CD4-positive, alpha-beta T cell treated with Interleukin-15 for 4 hours (primary cell): ENCODE measurements around the gene DOC2A.

Experiments used
- DNase-seq: peaks from one replicate; pipeline ENCODE4 v3.0.0-alpha.2; 2020; ENCODE audit warnings: low spot score

The DOC2A gene

DNA sequence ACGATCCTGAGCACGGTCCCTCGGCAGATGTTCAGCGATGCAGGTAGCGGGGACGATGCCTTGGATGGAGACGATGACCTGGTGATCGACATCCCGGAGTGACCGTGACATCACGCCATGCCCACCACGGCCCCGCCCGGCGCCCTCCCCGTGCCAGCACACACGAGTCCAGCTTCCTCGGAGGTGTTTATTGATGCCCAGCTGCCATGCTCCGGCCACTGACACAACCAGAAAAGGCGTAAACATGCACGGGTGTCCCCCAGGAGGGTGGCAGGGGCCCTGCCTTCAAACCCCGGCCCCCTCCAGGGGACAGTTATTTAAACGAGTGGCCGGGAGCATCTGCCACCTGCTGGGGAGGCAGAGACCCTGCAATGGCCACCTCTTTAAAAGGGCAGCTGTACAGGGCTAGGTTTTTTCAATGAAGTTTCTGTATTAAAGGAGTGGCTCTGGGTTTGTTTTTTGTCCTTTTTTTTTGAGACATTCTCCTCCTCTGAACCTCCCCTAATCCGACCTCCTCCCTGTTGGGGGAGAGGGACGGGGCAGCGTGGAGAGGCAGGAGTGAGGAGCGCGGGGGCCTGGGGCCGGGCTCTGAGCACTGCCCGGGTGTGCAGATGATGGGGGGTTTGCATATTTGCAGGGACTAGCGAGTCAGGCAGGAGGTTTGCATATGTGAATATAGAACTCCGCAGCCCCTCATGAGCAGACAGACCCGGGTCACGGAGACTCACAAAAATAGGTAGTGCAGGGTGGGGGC lies 5.3 kb downstream of the DOC2A start:
- DNase-seq: peak; percentile 46

DNA sequence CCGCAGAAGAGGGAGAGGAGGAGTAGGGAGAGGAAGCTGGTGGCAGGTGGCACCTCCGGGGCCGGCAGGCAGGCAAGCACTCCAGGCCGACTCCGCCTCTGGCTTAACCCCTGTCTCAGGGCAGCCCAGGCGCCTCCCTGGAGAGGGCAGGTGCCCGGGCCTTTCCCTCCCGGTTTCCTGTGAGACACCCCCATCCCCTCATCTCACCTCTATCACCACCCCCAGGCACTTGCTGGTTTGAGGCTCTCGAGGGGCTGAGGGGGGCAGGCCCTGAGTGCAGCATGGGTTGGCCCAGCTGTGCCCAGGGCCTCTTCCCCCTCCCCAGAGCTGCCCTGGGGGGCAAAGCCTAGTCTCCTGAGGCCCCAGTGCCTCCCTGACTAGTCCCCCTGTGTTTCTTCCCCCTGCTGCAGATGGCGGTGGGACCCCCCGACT lies 6.0 kb downstream of the DOC2A start:
- DNase-seq: no peak

DNA sequence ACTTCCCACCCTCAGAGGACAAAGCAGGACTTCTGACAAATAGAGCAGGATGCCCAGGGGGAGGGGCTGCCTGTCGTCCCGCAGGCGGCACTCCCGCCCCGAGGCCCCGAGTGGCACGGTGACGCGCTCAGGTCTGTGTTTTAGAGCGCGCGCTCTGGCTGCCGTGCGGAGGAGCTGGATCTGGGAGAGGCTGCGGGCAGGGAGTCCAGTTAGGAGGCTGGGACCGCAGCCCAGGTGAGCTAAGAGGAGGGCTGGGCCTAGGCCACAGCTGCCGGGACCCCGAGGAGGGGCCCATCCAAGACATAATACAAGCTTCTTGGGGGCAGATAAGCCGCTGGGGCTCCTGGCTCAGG lies 6.4 kb downstream of the DOC2A start:
- no peak for DNase-seq

DNA sequence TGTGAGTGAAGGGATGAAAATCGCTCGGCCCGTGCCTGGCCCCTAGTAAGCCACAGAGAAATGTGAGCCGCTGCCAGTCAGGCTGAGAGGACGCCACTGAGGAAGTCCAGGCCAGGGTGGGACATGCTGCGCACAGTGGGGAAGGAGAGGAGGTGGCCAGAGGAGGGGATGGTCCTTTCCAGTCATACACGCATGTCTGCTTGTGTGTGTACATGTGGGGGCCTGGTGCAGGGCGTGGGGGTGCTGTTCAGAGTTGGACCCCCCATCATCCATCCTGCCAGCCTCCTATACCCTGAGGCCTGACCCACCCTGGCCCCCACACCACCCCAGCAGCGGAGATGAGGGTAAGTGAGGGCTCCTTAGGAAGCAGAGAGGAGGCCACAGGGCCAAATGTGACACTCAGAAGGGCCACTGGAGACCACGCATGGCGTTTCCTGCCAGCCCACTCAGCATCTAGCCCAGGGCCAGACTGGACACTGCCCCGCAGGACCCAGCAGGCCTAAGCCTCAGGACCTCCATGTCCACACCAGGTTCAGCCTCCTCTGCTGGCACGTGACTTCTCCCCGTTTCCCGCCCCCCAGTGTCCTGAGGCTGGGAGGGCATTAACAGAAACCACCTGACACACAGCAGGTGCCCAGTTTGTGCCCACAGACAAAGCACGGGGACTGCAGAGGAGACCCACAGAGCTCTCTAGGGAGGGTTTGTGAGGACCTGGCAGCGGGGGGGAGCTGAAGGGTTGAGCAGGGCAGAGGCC lies 7.0 kb downstream of the DOC2A start:
- no peak for DNase-seq

DNA sequence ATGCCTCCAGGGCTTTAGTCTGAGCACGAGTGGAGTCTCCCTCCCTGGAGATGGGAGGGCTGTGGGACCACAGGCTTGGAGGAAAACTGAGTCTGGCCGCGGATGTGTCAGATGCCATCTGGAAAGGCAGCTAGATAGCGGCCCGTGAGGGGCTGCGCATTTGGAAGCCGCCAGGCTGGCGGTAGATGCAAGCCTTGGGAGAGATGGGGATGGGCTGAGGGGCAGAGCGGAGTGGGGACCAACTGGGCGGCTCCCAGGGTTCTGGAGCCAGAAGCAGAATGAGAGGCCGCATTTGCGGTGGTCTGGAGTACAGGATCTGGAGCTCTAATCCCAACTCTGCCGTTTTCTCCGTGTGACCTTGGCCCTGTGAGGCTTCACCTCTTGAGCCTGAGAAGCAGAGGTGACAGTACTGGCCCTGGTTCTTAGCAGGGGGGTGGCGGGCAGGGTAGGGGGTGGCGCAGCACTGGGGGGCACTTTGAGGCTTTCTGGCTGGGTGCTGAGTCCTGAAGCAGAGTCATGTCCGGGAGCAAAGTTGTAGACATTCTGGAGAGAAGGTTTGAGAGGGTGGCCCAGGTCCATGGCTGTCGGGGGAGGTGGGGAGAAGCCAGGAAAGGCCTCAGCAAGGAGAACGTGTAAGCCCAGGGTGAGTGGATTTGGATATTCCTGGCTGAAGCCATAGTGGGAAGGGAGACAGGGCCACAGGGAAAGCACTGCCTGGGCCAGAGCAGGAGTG lies 8.0 kb downstream of the DOC2A start:
- DNase-seq: no peak

DNA sequence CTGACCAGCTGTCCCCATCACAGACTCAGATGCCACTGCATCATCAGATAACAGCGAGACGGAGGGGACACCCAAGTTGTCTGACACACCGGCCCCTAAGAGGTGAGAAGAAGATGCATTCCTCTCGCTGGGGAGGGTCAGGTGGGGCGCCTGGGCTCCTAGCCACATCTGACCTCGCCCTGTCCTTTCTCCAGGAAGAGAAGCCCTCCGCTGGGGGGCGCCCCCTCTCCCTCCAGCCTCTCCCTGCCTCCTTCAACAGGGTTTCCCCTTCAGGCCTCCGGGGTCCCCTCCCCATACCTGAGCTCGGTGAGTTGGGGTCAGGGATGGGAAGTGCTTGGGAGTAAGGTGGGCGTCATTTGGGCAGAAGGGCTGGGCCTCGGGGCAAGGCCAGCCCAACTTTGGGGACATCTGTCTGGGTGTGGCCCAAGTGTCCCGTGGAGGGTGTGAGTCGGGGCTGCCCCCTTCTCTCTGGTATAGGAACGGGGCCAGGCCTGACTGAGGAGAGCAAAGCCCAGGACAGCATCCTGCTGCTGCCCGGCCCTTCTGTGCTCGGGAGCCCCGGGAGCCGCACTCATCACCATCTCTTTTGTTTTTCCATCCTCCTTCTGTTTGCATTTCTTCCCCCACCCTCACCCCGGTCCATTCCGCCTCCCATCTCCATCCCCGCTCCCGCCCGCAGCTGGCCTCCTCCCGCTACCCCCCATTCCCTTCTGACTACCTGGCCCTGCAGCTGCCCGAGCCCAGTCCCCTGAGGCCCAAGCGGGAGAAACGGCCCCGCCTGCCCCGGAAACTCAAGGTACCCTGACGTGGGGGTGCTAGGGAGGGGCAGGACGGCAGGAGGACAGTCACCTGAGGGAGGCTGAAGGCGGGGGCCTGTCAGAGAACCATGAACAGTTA lies 9.8 kb downstream of the DOC2A start:
- DNase-seq: no peak

DNA sequence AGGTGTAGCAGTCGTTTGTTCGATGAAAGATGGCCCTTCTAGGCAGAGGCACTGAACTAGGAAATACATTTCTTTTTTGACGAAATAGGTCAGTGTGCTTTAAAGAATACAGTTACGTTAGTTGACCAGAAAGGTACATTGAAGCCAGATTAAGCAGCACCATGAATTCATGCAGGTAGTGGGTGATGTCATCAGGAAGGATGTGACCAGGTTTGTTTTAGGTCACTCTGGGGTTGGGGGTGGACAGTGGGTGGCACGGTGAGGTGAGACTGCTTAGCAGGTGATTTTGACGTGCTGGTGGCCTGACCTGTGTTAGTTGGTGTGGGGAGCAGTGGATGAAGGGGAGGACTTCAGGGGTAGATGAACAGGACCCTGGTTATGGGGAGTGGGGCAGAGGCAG lies 11.2 kb downstream of the DOC2A start:
- no peak for DNase-seq

DNA sequence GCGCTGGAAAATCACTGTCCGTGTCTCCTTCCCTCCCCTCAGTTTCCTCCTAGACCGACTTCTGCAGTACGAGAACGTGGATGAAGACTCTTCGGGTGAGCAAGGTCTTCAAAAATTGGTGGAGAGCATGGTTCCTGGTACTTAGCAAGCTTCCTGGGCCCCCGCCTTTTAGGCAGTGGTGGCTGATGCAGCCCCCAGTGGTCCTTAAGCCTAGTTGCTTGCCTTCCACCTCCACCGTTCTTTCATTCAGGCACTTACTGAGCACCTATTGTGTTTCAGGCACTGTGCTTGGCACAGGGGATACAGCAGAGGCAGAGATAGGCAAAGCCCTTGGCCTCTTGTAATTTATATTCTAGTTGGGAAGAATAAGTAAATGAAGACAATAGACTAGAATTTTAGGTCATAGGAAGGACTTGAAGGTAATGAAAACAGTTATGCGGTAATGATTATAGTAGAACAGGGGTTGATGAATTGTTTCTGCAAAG lies 14.0 kb downstream of the DOC2A start:
- no peak for DNase-seq

DNA sequence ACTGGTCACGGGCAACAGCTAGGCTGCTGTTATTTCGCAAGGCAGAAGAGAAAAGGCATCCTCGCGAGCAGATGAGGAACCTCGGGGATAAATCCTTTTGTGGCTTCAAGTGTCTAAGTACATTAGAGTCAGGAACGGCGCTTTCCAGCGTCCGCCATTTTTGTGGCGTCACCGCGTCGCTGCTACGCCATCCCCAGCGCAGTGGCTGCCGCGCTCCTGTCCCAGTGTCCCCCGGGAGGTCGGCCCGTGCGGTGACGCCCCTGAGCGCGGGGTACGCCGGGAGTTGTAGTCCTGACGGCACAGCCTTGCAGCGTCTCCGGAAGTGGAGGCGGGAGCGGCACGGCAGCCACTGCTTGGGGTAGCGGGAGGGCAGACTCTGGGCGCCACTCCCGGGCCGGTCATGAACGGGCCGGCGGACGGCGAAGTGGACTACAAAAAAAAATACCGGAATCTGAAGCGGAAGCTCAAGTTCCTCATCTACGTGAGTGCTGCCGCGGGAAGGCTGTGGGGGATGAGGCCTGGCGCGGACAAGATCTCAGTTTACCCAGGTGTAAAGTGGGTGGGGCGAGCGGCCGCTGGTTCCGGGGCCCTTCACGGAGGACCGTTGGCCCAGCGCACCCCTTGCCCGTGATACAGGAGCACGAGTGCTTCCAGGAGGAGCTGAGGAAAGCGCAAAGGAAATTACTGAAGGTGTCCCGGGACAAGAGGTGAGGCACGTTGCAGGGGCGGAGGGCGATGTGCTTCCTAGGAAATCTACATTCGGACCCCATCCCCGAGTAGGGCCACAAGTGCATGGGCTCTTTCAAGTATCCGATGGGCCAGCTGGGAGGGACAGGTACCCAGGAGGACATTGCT lies 14.7 kb downstream of the DOC2A start, which contains the start of gene INO80E:
Gene INO80E, plus strand, starts transcription at position 331 of the 855 bp plus-strand sequence. Its CDS starts 70 bp downstream, at position 401.
- peak; percentile 98 for DNase-seq

DNA sequence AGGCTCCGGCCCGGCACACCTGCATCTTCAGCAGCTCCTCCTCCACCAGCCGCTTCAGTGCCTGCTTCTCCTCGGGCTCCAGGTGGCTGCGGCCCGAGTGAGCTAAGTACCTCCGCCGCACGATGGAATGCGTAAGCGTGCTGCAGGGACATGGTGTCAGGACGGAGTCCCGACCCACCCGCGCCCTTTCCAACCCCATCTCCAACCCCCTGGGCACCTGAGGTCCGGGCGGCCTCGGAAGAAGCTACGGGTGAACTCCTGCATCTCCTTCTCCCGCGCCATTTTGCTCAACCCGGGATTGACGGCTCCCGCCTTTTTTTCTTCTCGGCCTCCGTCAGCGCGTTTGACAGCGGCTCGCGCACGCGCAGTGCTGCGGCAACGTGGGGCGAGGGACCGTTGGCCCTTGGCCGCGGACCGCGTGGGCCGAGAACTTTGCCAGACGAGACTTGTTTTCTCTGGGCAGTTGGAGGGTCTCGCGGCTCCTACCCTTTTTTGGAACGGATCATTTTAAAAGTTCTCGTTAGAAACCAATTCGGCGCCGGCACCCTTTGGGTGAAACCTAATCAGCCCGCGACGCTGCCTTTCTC lies 15.4 kb downstream of the DOC2A start, which contains the start of gene HIRIP3:
Gene HIRIP3, minus strand, starts transcription at position 294 of the 587 bp plus-strand sequence. Its CDS starts 12 bp downstream, at position 282.
- peak; percentile 85 for DNase-seq

DNA sequence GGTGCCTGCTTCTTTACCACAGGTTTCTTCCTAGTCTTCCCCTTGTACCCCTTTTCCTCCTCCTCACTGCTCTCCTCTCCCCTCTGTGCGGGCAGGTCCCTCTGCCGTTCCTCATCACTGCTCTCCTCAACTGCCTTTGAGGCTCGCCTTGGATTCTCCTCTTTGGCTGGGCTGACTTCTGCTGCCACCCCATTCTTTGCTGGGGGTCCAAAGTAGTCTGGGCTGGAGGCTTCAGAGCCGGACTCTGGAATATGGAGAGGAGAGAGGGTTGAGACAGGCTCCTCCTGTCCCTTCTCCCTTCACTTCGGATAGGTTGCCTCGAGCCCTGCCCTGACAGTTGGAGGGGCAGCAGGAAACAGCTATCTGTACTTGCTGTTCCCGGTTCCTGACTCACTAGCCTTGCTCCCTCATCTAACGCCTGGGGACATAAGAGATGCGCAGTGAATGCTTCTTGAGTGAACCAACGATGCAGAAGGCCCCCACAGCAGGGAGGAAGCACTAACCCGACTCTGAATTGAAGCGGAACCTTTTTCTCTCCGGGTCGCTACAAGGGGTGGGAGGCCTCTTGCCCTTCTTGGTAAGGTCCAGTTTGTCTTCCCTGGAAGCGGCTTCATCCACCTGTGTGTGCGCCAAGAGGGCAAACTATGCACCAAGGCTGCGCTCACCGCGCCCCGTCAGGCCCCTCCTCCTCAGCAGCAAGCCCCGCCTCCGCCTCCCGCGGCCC lies 16.1 kb downstream of the DOC2A start:
- DNase-seq: peak; percentile 71

DNA sequence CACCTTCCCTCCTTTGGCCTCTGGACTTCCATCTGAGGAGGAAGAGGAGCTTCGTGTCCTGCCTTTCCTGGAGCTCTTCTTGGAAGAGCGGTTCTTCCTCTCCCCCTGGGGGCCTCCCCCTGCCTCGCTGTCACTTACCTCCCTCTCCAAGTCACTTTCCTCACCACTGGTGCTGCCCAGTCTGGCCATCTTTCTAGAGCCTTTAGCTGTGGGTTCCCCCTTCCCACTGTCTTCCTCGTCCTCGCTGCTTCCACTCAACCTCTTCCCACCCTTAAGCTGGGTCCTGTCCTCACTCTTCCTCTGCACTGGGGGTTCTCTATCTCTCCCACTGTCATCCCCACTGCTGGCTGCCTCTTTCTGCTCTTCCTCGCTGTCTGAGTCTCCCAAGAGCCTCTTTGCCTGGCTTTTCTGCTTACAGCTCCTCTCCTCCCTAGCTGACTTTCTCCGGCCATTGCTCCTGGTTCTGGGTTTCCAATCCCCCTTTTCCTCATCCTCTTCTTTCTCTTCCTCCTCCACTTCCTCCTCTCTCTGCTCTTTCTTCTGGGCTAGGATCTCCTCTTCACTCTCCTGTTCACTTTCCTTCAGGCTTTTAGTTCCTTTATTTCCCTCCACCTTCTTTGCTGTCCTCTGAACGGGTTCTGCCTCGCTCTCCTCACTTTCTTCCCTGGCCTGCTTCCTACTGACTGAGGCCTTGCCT lies 16.8 kb downstream of the DOC2A start:
- DNase-seq: no peak

DNA sequence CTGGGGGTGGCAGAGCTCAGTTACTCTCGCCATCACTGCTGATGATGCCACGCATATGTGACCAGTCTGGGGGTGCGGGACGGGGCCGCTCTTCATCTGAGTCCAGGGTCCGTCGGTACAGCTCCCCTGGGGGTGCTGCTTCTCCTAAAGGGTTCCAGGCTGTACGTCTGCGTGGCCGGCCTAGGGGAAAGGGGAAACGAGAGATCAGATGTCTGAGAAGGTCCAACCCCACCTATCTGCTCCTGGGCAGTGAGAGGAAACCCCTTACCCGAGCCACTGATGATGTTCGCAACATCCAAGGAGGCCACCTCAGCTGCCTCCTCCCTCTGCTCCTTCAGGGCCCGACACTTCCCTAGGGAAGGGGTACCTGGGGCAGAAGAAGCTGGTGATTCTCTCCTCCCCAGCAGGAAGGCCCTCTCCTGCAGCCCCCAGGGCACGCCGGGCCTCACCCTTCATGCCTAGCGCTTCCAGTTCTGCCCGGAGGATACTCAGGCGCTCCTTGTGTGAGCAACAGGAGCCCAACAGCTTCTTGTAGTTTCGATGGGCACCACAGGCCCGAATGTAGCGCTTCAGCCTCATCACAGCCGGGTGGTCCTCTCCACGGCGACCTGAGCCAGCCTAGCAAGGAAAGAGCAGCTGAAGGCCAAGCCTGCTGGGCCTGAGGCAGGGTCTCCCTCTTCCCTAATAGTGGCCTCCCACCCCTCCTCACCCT lies 17.5 kb downstream of the DOC2A start:
- no peak for DNase-seq

DNA sequence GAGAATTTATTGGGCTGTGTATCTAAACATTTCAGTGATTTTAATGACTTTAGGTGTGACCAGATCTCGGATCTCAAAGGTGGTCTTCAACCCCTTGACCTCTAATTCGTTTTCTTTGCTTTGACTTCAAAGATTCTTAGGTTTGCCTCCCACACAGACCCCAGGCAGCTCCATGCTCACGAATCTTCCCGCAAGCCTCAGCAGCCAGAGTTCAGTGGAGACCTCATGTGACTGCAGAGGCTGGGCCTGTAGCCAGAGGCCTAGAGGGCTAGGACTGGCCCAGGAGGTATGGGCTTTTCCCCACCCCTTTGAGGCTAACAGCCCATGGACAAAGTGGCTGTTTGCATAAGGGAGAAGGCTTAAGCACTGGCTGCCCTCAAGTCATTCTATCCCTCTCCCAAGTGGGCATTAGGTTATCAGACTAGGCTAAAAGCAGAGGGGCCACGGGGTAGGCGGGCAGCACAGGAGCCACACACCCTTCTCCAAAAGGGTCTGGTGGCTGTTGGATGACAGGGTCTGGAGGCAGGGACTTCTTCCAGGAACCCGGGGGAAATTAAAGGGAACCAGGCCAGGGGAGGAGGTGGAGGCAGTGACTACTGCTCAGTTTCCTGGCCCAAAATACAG lies 18.4 kb downstream of the DOC2A start:
- no peak for DNase-seq

DNA sequence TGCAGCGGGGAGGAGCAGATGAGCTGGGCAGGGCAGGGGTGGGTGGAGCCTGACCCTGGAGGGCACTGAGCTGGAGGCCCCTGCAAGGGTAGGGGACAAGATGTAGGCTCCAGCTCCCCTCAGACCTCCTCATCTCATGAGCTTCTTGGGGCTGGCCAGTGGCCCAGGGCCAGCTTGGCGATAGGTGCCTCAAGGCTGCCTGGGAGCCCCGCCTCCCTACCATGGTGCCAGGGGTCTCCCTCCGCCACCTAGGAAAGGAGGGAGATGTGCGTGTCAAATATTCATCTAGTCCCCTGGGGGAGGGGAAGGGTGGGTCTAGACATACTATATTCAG lies 19.3 kb downstream of the DOC2A start:
- no peak for DNase-seq

DNA sequence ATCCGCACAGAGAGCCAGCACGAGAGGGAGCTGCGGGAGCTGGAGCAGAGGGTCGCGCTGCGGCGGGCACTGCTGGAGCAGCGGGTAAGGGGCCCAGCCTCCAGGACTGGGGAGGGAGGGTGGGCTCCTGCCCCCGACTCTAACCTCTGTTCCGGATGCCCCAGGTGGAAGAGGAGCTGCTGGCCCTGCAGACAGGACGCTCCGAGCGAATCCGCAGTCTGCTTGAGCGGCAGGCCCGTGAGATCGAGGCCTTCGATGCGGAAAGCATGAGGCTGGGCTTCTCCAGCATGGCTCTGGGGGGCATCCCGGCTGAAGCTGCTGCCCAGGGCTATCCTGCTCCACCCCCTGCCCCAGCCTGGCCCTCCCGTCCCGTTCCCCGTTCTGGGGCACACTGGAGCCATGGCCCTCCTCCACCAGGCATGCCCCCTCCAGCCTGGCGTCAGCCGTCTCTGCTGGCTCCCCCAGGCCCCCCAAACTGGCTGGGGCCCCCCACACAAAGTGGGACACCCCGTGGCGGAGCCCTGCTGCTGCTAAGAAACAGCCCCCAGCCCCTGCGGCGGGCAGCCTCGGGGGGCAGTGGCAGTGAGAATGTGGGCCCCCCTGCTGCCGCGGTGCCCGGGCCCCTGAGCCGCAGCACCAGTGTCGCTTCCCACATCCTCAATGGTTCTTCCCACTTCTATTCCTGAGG lies 19.8 kb downstream of the DOC2A start:
- DNase-seq: no peak

DNA sequence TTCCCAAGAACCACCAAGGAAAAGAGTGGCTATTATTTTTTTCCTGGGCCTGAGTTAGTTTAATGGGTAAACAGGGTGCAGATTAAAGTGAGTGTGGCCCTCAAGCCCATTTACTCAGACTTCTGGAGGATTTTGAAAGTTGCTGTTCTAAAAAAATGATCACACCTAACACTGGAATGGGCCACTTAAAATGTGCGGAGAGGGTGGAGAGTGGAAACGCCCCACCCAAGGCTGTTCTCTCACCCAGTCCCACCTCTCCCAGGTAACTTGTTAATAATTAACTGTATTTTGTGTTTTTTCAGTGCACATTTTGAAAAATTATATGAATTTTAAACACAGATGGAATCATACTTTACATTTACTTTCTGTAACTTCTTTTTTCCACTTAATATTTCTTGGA lies 20.8 kb downstream of the DOC2A start:
- no peak for DNase-seq
